ENCODE data around the gene TLE7. TPM values are rescaled to one million over a fixed set of nuclear protein-coding genes. Genes with fewer than 3 reads are reported as not detected.

Gene TLE7
- total and polyA plus RNA-seq, 2 donors (not counting 1 experiment from before 2014, with no cell fraction given): not detected

GRCh38 chr16:71449020-71449419 is 7.2 kb upstream of the TLE7 start:
- no peak overlapping the region for H3K4me3 ChIP-seq (replicated peaks in 1 of 4; ENCODE audit: control extremely low read depth in 1 of 4, insufficient read depth in 1 of 4, low read depth in 3 of 4, low read length in 4 of 4)
- no peak for TF ChIP-seq EZH2 (IDR thresholded peaks at IDR 0.05; ENCODE audit: low read length, missing control alignments)
- no peak for TF ChIP-seq CTCF (conservative IDR thresholded peaks at IDR 0.05 in 1 of 2, IDR thresholded peaks at IDR 0.05 in 1 of 2; ENCODE audit: low read depth in 1 of 2, low read length in 2 of 2)
- H3K27me3 ChIP-seq (ENCODE audit: control insufficient read depth, insufficient read depth, low read length): no peaks in the 10 kb centered on the region
- DNase-seq (ENCODE audit: low read depth in 2 of 2): peak in 1 of 2 donors; percentile 9
- no peaks in the 10 kb centered on the region for H3K79me2 ChIP-seq (ENCODE audit: control insufficient read depth, insufficient read depth, low read length)
- H3K9ac ChIP-seq (ENCODE audit: insufficient read depth, low read length): no peak overlapping the region
- H3K4me1 ChIP-seq (ENCODE audit: control insufficient read depth, extremely low read depth, insufficient read depth, low read length): no peaks in the 10 kb centered on the region
- H4K20me1 ChIP-seq (ENCODE audit: control insufficient read depth, extremely low read depth, insufficient read depth, low read length): no peaks in the 10 kb centered on the region
- no peak overlapping the region for H2AFZ ChIP-seq (ENCODE audit: low read length)
- H3K36me3 ChIP-seq (ENCODE audit: control insufficient read depth, insufficient read depth, low read length): peaks cover 8% of the 10 kb centered on the region
- H3K27ac ChIP-seq (ENCODE audit: insufficient read depth, low read length): no peak overlapping the region
- peaks cover 14% of the 10 kb centered on the region for H3K9me3 ChIP-seq (ENCODE audit: control insufficient read depth, insufficient read depth, low read depth, low read length)
- H3K4me2 ChIP-seq (ENCODE audit: extremely low read depth, insufficient read depth, low read length): no peak overlapping the region

- no peaks in the 10 kb centered on the region for H3K79me2 ChIP-seq (ENCODE audit: control insufficient read depth, insufficient read depth, low read length)
- H3K27ac ChIP-seq (ENCODE audit: insufficient read depth, low read length): no peak overlapping the region
- H3K27me3 ChIP-seq (ENCODE audit: control insufficient read depth, insufficient read depth, low read length): no peaks in the 10 kb centered on the region
- TF ChIP-seq EZH2 (IDR thresholded peaks at IDR 0.05; ENCODE audit: low read length, missing control alignments): no peak
- no peak for TF ChIP-seq CTCF (conservative IDR thresholded peaks at IDR 0.05 in 1 of 2, IDR thresholded peaks at IDR 0.05 in 1 of 2; ENCODE audit: low read depth in 1 of 2, low read length in 2 of 2)
- peaks cover 14% of the 10 kb centered on the region for H3K9me3 ChIP-seq (ENCODE audit: control insufficient read depth, insufficient read depth, low read depth, low read length)
- no peaks in the 10 kb centered on the region for H3K4me1 ChIP-seq (ENCODE audit: control insufficient read depth, extremely low read depth, insufficient read depth, low read length)
- H3K4me3 ChIP-seq (replicated peaks in 1 of 4; ENCODE audit: control extremely low read depth in 1 of 4, insufficient read depth in 1 of 4, low read depth in 3 of 4, low read length in 4 of 4): no peak overlapping the region
- H2AFZ ChIP-seq (ENCODE audit: low read length): no peak overlapping the region
- no peak overlapping the region for H3K4me2 ChIP-seq (ENCODE audit: extremely low read depth, insufficient read depth, low read length)
- H4K20me1 ChIP-seq (ENCODE audit: control insufficient read depth, extremely low read depth, insufficient read depth, low read length): no peaks in the 10 kb centered on the region
- H3K9ac ChIP-seq (ENCODE audit: insufficient read depth, low read length): no peak overlapping the region
- peaks cover 7% of the 10 kb centered on the region for H3K36me3 ChIP-seq (ENCODE audit: control insufficient read depth, insufficient read depth, low read length)
- no peak for DNase-seq (ENCODE audit: low read depth in 2 of 2)
Measured at GRCh38 chr16:71448274-71448866, 6.5 kb upstream of the TLE7 start.

GRCh38 chr16:71443714-71444113 is 1.9 kb upstream of the TLE7 start:
- Histone ChIP-seq H3K4me3 (replicated peaks in 1 of 4; ENCODE audit: control extremely low read depth in 1 of 4, insufficient read depth in 1 of 4, low read depth in 3 of 4, low read length in 4 of 4) (no peak overlapping the region), H3K4me2 (ENCODE audit: extremely low read depth, insufficient read depth, low read length) (no peak overlapping the region), H2AFZ (ENCODE audit: low read length) (no peak overlapping the region), H4K20me1 (ENCODE audit: control insufficient read depth, extremely low read depth, insufficient read depth, low read length) (no peaks in the 10 kb centered on the region), H3K27ac (ENCODE audit: insufficient read depth, low read length) (no peak overlapping the region), H3K4me1 (ENCODE audit: control insufficient read depth, extremely low read depth, insufficient read depth, low read length) (no peaks in the 10 kb centered on the region), H3K36me3 (ENCODE audit: control insufficient read depth, insufficient read depth, low read length) (peaks cover 2% of the 10 kb centered on the region), H3K9me3 (ENCODE audit: control insufficient read depth, insufficient read depth, low read depth, low read length) (peaks cover 7% of the 10 kb centered on the region), H3K79me2 (ENCODE audit: control insufficient read depth, insufficient read depth, low read length) (no peaks in the 10 kb centered on the region), H3K9ac (ENCODE audit: insufficient read depth, low read length) (no peak overlapping the region), H3K27me3 (ENCODE audit: control insufficient read depth, insufficient read depth, low read length) (no peaks in the 10 kb centered on the region)
- DNase-seq (ENCODE audit: low read depth in 2 of 2): no peak
- TF ChIP-seq EZH2 (IDR thresholded peaks at IDR 0.05; ENCODE audit: low read length, missing control alignments) (no peak), CTCF (conservative IDR thresholded peaks at IDR 0.05 in 1 of 2, IDR thresholded peaks at IDR 0.05 in 1 of 2; ENCODE audit: low read depth in 1 of 2, low read length in 2 of 2) (no peak)
